WERI-Rb-1 (cell line): ENCODE data around the gene PPP2R2C.

ENCODE experiments used
- DNase-seq: peaks from one replicate; pipeline ENCODE4 v3.0.0-alpha.2; 2020
- H3K27ac ChIP-seq: fragments of 250-450 bp; sonication (Bioruptor Pico); 2 replicates; pipeline ENCODE4 v1.5.1; 2020; ENCODE audit warnings: mild to moderate bottlenecking, moderate library complexity
- H3K27me3 ChIP-seq: fragments of 250-450 bp; sonication (Bioruptor Pico); 2 replicates; pipeline ENCODE4 v1.5.1; 2021; ENCODE audit warnings: mild to moderate bottlenecking, low read depth, moderate library complexity; ENCODE audit not compliant: insufficient read depth, severe bottlenecking
- H3K36me3 ChIP-seq: fragments of 250-450 bp; sonication (Bioruptor Pico); 2 replicates; pipeline ENCODE4 v1.5.1; 2020; ENCODE audit warnings: mild to moderate bottlenecking, moderate library complexity
- H3K4me3 ChIP-seq: 2 replicates; pipeline ENCODE4 v1.5.1; 2011; ENCODE audit warnings: low read depth, mild to moderate bottlenecking, control low read depth, low read length
- H3K9me3 ChIP-seq: fragments of 250-450 bp; sonication (Bioruptor Pico); 2 replicates; pipeline ENCODE4 v1.5.1; 2021; ENCODE audit warnings: mild to moderate bottlenecking, moderate library complexity; ENCODE audit not compliant: severe bottlenecking
- TF ChIP-seq, protein P1 (sequence below): IDR thresholded peaks from 2 replicates; pipeline ENCODE4 v1.5.1; 2011; ENCODE audit warnings: low read depth, mild to moderate bottlenecking, control low read depth, inconsistent platforms, low read length

PPP2R2C gene

DNA sequence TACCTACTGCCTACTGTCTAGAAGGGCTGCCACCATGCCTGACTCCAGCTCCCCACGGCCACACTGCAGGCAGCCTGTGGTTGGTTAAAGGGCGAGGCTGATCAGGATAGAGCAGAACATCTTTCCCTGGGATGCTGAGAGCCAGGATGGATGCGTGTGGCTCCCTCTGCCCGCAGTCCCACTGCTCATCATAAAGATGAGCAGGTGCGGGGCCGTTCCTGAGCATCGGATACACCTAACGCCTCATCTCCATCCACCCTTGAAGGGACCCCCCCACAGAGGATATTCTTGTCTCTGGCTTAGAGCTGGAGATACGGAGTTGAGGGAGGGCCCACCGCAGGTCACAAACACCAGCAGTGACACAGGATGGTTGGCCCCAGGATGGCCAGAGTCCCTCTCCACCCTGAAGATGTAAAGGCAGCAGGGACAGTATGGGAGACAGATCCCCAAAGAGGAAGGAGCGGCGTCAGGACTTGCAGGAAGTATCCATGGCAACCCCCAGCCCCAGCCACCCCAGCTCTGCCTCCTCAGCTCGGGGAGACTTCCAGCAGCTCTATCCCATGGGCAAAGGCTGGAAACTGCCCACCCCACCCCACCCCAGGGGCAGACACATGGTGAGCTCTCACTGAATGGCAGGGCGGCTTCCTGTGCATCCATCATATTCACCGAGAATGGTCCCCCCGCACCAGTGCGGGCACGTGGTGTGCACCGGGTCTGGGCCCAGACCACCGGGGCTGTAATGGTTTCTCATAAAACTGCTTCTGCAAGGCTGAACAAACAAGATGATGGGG is 19.3 kb downstream of the PPP2R2C start:
- no peak overlapping the region for H3K27ac ChIP-seq
- TF ChIP-seq, protein P1, sequence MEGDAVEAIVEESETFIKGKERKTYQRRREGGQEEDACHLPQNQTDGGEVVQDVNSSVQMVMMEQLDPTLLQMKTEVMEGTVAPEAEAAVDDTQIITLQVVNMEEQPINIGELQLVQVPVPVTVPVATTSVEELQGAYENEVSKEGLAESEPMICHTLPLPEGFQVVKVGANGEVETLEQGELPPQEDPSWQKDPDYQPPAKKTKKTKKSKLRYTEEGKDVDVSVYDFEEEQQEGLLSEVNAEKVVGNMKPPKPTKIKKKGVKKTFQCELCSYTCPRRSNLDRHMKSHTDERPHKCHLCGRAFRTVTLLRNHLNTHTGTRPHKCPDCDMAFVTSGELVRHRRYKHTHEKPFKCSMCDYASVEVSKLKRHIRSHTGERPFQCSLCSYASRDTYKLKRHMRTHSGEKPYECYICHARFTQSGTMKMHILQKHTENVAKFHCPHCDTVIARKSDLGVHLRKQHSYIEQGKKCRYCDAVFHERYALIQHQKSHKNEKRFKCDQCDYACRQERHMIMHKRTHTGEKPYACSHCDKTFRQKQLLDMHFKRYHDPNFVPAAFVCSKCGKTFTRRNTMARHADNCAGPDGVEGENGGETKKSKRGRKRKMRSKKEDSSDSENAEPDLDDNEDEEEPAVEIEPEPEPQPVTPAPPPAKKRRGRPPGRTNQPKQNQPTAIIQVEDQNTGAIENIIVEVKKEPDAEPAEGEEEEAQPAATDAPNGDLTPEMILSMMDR, result no peak
- no peak for DNase-seq

GRCh38 chr4:6452116-6452896 is 20.1 kb downstream of the PPP2R2C start:
- no peaks in the 10 kb centered on the region for H3K36me3 ChIP-seq
- H3K27ac ChIP-seq, result no peak overlapping the region
- no peaks in the 10 kb centered on the region for H3K9me3 ChIP-seq
- H3K4me3 ChIP-seq, result no peak overlapping the region
- no peak for DNase-seq
- TF ChIP-seq, protein P1, result no peak
- H3K27me3 ChIP-seq, result no peaks in the 10 kb centered on the region

More for the DNA sequence above, 19.3 kb downstream of the PPP2R2C start:
- Histone ChIP-seq H3K4me3 (no peak overlapping the region), H3K27me3 (no peaks in the 10 kb centered on the region), H3K9me3 (no peaks in the 10 kb centered on the region), H3K36me3 (no peaks in the 10 kb centered on the region)

- no peaks in the 10 kb centered on the region for H3K36me3 ChIP-seq
- DNase-seq, result no peak
- no peak overlapping the region for H3K27ac ChIP-seq
- TF ChIP-seq, protein P1, result no peak
- H3K27me3 ChIP-seq, result no peaks in the 10 kb centered on the region
- H3K4me3 ChIP-seq, result no peak overlapping the region
- H3K9me3 ChIP-seq, result no peaks in the 10 kb centered on the region
Measured at GRCh38 chr4:6451309-6451708, 21.1 kb downstream of the PPP2R2C start.

DNA sequence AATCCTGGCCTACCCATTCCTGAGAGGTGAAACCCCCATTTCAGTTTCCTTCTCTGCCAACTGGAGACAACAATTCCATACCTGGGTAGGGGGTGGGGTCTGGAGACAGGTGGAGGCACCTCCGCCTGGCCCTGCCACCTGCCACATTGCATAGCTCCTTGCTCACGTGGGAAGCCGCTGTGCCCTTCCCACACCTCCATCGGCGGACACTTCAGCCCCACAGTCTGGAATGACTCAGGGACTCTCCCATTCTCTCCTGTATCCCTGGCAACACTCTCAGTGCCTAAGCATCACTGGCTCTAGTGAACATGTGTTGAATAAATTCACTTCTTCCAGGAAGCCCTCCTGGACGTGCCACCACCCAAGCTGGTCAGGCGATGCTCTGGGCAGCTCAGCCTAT is 21.7 kb downstream of the PPP2R2C start:
- H3K9me3 ChIP-seq, result no peaks in the 10 kb centered on the region
- H3K27ac ChIP-seq, result no peak overlapping the region
- no peak overlapping the region for H3K4me3 ChIP-seq
- no peak for DNase-seq
- H3K27me3 ChIP-seq, result no peaks in the 10 kb centered on the region
- no peaks in the 10 kb centered on the region for H3K36me3 ChIP-seq
- TF ChIP-seq, protein P1, result no peak

DNA sequence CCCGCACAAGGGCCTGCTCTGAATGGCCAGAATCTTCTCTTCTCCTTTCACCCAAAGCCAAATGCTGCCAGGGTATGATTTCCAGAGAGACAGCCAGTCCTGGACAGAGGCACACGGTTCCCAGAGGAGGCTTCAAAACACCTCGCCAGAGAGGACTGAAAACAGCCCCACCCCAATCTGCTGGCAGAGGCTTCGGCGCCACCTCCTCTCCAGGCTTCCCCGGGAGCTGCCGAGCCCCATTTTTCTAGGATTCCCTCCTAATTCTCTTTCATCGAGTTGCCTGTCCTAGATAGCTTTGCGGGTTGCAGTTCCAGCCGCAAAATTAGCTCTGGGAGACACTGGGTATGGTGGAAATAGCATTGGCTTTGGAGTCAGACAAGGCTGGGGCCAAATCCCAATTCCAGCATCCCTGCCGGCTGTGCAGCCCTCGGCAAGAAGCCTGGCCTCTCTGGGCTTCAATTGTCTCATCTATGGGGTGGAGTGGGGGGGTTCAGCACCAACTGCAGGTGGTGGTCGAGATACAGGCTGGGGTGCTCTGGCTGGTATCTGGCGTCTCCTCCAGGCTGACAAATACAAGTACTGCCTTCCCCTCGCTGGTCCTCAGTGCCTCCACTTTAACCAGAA is 22.6 kb downstream of the PPP2R2C start:
- no peak overlapping the region for H3K4me3 ChIP-seq
- no peaks in the 10 kb centered on the region for H3K9me3 ChIP-seq
- no peaks in the 10 kb centered on the region for H3K36me3 ChIP-seq
- no peak for DNase-seq
- no peak overlapping the region for H3K27ac ChIP-seq
- TF ChIP-seq, protein P1, result no peak
- no peaks in the 10 kb centered on the region for H3K27me3 ChIP-seq
